Limb (tissue), 2 donors: ENCODE measurements around the gene TMEM107.

Experiments used
- DNase-seq, 2 donors: peaks; one replicate each; pipeline ENCODE4 v3.0.0-alpha.2; 2016; ENCODE audit errors: extremely low spot score in 2 of 2

Gene TMEM107

DNA sequence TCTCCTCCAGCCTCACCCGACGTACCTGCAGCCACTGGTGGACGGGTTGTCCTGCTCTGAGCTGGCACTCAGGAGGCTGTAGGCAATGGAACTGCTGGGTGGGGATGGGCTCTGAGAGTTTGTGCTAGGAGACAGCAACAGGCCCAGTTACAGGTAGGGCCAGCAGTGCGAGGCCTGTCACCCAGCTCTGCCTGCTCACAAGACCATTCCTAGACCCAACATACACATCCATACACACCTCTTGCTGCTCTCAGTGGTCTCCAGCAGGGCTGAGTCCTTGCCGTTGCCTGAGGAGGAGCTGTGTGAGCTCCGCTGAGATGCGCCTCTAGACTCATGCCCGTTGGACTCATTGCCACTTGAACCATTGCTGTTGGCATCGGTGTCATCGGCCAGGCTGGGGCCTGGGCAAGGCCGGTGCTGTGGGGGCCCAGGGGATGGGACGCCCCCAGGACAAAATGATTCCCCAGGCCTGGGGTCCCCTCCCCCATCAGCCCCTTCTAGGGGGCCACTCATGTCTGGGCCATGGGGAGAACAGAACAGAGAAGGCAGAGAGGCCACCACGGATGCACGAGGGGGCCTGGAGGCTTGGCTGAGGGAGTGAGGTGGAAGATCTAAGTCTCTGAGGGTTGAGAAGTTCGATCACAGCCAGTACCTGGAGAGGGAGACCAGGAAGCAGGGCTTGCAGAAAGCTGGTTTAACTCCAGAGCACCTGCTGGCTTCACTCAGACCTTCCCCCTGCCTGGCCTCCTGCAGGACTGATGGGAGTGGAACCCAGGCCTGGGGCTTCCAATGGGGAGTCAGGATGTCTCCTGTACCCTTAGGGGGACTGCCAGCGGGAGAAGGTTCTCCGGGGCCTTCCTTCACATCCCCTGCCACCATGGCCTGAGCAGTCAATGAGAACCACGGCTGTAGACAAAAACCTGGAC is 25.7 kb downstream of the TMEM107 start:
- no peak for DNase-seq

DNA sequence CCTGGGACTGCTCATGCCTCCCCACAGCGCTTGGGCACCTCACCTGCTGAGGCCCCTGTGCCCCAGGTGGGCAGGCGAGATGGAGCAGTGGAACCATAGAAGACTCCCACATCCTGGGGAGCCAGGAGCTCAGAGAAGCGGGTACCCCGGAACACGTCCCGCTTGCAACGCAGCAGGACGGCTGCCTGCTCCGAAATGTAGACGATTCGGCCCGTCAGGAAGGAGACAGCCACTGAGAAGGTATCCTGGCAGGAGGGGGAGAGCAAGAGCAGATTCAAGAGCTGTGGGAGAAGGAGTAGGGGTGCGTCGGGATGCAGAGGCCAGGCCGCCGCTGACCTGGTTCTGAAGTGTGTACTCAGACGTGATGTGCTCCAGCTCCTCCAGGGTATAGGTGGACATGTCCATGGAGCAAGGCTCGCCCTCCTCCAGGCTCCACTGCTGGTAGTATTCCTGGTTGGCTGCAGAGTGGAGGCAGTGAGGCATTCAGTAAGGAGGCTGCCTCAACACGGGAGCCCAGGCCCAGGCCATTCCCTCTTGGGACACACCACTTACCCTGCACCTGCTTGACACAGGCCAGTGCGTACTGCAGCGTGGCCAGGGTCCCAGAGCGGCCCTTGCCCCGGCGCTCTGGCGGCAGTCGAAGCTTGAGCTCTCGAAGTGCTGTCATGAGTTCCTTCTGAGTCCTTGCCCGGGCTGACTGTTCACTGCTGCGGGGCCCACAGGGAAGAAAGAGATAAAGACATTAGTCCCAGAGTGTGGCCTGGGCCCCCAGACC is 26.6 kb downstream of the TMEM107 start:
- DNase-seq: peak in 1 of 2 donors; percentile 40

DNA sequence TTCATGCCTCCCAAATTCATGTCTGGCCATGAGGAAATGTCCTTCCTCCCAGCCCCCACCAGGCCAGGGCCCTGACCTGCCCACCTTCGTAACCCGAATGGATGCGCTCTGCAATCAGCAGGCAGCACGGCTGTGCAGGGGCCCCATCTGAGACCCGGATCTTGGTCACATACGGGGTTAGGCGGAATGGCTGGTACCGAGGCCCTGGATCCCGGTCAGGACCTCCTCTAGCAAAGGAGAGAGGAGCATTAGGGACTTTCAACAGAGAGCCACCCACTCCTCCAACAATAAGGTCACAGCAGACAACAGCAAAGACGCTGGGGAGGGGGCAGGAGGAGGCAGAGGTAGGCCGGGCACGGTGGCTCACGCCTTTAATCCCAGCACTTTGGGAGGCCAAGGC is 27.6 kb downstream of the TMEM107 start:
- no peak for DNase-seq

DNA sequence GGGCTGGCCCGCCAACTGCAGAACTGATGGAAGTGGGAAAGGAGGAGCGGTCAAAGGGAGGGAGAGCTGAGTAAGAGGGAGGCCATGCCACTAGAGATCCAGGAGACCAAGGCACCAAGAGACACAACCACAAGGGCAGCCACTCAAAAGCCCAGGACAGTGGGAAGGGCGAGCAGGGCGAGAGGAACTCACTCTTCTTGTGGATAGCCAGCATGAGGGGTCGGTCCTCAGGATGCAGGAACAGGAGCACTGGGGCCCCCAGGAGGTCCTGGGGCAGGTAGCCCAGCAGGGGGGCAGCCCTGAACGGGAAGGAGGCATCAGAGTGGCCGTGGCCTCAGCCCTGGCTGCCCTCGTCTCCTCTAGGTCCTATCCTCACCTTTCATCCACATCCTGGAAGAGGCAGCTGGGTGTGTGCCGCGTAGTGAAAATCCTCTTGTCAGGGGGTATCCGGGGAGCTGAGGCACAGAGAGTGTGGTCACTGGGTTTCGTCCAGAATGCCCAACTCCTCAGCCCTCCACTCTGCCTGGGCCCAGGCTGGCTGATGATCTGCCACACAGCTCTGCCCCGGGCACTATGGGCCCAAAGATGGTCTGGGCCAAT is 28.3 kb downstream of the TMEM107 start:
- no peak for DNase-seq

DNA sequence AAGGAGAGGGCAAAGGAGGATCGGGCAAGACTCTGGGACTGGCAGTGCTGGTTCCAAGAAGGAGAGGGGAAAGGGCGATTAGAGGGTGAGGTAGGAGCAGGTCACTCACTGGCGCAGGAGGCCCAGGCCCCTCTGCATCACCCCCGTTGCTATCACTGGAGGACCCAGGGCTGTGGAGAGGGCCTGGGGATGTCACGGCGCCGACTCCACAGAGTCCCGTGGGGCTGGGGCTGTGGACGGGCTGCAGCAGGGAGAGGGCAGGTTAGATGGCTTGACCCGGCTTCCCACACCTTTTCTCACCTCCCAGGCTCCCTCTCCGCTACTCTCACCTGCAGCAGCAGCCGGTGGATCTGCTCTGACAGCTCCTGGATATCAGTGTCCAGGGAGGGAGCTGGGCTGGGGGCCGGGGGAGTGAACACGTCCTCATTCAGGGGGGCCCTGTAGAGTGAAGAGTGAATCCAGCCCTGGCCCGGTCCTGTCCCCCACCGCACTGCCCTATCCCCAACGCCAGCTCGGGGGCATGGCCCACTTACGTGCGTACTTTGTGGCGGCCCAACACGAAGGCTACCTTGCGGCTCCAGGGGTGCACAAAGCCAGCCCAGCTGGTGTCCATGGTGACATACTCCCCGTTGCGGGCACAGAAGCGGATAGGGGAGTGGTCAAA is 28.9 kb downstream of the TMEM107 start:
- DNase-seq: peak in 1 of 2 donors; percentile 32

DNA sequence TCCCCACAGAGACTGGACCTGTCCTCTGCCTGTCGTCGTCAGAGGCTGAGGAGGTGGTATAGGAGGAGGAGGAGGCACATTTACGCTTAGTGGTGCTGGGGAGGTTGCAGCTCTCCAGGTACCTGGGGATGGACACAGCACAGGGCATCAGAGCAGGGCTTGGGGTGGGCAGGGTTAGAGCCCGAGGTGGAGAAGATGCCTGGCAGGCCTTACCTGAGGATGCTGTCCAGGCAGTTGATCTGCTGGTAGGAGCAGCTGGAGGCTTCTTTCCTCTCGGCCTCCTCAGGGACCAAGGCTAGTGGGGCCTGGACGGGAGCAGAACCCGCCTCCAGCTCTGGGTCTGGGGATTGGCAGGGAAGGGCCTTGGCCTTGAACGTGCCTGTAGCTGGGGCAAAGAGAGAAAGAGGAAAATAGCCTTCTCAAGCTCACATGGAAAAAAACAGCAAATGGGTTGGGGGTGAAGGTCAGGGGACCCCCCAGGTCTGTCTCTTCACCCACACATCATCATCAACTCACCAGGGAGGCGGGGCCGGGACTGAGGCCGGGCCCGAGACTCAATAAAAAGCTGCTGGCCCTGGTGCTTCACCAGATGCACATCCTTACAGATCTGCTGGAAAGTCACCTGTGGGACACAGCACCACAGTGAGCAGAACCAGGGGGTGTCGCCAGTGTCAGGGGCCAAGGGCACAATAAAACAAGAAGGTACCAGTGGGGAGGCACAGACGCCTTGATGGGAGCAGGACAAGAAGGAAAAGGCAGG is 29.6 kb downstream of the TMEM107 start:
- no peak for DNase-seq

DNA sequence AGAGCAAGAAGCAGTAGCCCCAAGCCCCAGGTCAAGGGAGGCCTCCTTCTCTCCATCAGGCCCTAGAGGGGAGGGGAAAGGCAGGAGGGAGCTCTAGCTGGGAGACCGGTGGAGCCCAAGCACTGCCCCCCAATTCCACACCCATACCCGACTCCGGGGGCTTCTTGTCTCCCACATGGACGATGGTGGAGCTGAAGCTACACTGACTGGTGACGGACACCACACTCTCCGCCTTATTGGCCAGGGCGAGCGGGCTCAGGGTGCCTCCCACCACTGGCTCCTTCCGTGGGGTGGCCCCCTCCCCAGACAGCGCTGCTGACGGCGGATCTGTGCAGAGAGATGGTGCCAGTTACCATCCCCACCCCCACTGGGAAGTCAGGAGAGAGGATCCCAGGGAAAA is 30.4 kb downstream of the TMEM107 start:
- no peak for DNase-seq

DNA sequence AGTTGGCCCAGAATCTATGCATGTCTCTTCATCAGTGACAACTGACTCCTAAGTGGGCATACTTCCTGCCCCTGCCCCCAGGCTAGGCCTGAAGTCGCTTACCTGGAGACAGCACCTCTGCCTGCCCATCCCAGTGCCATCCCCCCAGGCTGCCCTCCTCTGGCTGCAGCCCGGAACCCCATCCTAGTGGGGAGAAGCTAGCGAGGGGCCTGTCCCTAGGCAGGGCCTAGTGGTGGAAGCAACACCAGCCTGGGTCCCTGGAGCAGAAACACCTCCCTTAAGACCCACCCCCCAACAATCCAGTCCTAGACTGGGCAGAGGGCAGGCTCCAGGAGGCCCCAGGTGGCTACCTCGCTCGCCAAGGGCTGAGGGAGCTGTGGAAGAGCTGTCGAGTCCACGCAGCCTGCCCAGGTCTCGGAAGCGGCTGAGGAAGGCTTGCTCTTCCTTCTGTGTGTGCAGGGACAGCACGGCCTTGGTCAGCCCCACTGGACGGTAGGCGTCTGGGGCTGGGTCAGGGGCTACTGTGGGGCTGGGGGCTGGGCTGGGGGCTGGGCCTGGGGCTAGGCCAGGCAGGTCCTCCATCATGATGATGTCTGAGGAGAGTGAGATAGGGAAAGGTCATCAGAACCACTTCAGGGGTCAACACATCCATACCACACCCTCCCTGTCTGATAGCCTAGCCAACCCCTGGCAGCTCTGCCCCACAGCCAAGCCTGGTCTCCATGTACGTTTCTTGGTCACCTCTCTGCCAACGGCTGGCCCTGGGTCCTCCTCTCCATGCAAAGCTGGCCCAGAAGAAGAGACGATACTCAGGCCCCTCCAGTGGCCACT is 31.6 kb downstream of the TMEM107 start:
- peak in 1 of 2 donors; percentile 36 for DNase-seq

DNA sequence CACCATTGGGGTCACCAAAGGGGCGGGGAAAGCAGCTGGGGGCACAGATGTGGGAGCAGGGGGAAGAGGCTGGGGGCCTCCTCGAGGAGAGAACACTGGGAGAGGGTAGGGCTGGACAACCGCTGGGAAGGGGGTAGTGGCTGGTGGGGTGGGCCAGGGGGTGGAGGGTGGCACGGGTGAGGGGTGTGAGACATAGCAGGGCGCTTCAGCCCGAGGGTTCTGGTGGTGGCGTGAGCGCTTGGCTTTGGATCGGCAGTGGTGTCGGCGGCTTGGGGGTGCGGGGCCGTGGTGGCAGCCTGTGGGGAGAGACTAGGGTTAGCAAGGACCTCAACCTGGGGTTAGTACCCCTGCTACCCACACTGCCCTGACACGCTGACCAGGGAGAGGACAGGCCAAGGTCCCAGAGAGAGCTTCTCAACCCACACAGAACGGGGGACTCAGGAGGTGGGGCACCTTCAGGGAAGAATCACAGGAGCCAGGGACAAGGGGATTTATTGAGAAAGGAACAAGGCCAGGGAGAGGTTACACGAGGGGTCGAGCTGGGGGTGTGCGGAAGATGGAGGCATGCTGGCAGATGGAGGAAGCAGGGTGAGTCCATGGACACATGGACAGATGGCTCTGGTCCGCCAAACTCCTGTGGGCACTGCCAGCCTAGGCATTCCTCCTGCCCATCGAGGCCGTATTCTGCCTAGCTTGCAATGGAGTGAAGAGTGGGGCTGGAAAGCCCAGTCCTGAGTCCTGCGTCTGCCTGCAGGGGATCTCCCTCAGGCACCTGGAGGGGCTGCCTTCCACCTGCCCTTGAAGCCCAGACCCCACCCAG is 32.4 kb downstream of the TMEM107 start:
- DNase-seq: peak in 1 of 2 donors; percentile 49

DNA sequence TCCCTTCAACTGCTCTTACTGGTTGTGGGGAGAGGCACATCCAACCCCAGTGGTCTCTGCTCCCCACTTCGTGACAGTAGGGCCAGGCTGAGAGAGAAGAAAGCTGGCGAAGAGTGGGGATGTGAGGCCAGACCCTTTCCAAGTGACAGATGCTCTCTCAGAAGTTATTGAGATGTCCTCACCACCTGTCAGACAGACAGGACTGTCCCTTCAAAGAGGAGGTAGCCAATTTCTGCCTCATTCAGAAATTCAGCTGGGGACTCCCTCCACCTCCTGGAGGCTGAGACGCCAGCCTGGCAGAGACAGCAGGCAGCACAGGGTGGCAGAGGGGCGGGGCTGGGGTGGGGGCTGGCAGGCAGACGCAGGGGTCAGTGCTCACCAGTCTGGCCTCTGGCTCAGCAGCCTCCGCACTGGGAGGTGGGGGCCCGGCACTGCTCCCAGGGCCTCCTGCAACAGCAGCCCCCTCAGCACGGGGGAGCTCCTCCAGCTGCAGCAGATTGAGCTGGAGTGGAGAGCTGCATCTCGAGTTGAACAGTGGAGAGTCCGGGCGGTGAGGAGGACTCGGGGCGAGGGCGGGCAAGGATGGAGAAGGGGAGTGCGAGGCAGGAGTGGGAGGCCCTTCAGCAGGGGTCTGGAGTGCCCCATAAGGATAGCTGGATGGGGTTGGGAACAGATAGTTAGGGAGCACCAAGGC is 33.1 kb downstream of the TMEM107 start:
- no peak for DNase-seq

DNA sequence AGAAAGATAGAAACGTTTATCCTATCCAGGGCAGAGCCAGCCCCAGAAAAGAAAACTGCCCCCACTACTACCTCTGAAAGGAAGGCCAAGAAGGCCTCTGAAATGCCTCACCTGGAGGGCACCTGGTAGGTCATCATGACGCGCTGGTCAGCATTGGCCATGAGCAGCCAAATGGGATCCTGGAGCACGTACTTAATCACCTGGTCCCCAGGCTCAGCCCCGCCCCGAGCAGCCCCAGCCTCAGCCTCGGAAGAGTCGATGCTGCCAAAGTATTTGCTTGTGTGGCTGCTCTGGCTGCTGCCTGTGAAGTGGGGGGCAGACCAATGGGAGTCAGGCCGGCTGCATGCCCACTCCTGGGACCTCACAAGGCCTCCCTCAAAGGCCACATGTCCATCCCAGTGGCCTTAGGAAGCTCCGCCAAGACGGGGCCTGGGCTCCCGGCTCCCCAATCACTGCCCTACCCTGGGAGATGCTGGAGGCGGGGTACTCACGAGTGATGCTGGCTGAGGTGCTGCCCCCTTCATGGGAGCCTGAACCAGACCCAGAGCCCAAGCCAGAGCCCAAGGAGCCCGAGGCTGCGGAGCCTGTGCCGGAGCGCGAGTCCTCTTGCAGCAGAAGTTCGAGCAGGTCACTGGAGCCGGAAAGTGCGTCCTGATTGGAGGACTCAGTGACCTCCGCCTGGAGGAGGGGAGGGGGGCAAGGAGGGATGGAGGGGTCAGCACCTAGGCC is 33.9 kb downstream of the TMEM107 start:
- DNase-seq: peak in 1 of 2 donors; percentile 39

DNA sequence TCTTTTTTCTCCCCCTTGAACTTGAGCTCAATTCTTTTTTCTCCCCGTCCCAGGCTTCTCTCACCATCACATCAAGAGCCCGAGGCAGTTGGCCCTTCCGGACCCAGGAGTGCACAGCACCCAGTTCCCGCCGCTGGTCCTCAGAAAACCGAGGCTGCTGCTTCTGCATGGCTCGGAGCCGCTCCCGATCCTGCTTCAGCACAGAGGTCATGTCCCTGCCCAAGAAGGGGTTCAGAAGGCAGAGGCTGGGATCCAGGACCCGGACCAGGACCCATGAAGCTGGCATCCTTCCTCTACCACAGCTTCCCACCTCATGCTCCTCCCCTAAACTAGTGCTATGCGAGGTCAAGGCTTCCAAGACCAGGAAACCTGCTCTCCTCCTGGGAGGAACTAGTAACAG is 34.4 kb downstream of the TMEM107 start:
- DNase-seq: no peak

DNA sequence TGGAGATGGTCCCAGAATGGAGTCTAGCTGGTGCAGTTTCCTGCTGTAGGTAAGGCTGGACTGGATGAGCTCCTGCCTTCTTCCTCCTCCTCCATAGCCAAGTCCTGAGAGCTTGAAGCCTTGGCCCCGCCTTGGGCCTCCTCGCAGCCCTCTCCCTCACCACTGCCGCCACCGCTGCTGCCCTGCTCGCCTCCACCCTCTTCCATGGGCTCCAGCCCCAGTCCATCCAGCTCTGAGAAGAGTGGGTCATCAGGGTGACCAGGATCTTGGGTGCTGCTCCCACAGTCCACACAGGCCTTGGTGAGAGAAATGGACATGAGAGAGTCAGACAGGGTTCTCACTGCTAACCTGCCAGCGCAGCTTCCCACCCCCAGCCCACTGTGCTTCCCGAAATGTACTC is 35.1 kb downstream of the TMEM107 start:
- DNase-seq: peak in 1 of 2 donors; percentile 32

DNA sequence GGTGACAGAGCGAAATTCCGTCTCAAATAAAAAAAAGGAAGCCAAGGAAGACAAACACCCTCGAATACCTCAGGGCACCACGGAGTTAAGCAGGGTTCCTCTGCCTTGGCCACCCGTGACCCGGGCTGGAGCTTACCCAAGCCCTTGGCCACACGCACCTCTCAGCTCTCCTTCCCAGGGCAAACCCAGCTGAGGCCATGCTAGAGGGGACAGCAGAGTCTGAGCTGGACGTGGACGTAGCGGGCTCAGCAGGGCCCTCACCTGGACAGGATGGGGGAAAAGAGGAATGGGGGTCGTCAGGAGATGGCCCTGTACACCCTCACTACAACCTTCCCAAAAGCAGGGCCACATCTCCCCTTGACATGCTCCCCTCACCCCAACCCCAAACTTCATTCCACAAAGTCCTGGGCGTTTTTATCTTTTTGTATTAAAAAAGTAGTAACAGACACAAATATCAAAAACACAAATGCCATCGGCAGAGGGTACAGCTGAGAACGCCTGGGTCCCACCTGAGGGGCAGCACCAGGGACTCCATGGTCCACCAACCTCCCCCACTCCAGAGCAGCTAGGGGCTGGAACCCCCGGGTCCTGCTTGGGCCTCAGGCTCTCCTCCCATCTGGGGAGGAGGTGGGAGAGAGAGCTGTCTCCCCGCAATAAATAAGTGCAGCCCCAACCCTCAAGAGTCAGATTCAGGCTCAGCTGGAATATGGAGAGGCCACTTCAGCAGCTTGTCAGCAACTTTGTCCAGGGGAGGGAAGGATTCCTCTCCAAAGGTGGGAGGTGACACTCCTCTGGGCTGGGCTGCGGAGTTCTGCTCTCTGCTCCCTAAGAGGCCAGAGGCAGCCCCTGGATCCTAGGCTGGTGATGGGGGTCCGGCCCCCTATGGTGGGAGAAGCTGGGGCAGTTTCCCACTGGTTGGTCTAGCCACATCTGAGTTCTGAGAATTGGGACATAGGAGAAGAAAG is 35.8 kb downstream of the TMEM107 start:
- DNase-seq: peak in 1 of 2 donors; percentile 35

DNA sequence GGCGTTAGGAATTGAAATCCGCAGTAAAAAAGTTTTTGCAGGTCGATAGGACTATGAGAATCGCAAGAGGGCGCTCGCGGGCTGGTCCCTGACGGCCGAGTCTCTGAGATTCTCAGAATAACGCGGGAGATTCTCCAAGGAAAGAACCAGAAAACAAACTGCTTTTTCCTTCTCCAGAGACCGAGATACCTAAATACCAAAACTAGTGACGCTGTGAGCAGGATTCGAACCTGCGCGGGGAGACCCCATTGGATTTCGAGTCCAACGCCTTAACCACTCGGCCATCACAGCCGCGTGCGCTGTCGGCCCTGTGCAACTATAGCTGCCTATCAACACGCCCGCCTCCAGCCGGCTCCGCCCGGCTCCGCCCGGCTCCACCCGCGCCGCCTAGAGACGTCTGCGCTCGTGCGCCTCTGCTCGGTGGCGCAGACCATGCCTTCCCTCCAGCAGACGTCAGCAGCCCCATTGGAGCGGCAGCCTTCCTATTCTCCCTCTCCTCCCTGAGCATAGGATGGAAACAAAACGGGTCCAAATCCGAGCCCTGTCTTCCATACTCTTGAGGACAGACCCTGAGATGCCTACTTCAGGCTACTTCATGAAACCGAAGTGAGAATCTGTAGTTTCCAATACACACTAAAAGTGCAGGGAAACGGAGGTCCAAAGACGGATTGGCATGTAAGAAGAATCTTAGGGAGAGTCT is 37.4 kb downstream of the TMEM107 start:
- peak; percentile 99 to 100 for DNase-seq

DNA sequence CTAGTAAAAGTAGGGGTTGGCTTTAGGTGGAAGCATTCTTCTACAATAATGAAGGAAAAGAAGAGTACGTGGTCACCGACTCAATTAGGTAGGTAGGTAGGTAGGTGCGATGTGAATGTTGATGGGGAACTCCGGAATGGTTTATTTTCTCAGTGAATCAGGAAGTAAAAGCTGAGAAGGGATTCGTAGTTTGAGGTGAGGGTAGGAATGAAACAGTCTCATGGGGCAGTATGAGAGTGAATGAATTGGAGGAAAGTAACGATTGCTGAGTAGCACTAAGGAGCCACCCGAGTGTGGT is 37.9 kb downstream of the TMEM107 start:
- no peak for DNase-seq
